Activated naive CD4-positive, alpha-beta T cell treated with anti-CD3 and anti-CD28 coated beads, Interleukin-2, amount 50 U/mL, for 24 hours (primary cell): ENCODE results near the gene LMX1B.

Experiments
- H3K27ac Mint-ChIP-seq: one replicate; pipeline ENCODE4 v1.8.0; 2021; ENCODE audit warnings: mild to moderate bottlenecking, mixed read lengths
- H3K27me3 Mint-ChIP-seq: one replicate; pipeline ENCODE4 v1.8.0; 2021; ENCODE audit warnings: mixed read lengths
- H3K36me3 Mint-ChIP-seq: one replicate; pipeline ENCODE4 v1.8.0; 2021; ENCODE audit warnings: mixed read lengths
- H3K4me1 Mint-ChIP-seq: one replicate; pipeline ENCODE4 v1.8.0; 2021; ENCODE audit warnings: mixed read lengths
- H3K4me3 Mint-ChIP-seq: one replicate; pipeline ENCODE4 v1.8.0; 2021; ENCODE audit warnings: mild to moderate bottlenecking, mixed read lengths
- H3K9me3 Mint-ChIP-seq: one replicate; pipeline ENCODE4 v1.8.0; 2021; ENCODE audit warnings: mixed read lengths

Gene LMX1B

GRCh38 chr9:126669108-126669507 lies 55.4 kb downstream of the LMX1B start:
- H3K4me1 Mint-ChIP-seq = no peaks in the 10 kb centered on the region
- H3K27ac Mint-ChIP-seq = no peak overlapping the region
- no peak overlapping the region for H3K4me3 Mint-ChIP-seq
- peaks cover 22% of the 10 kb centered on the region for H3K27me3 Mint-ChIP-seq
- H3K36me3 Mint-ChIP-seq = no peaks in the 10 kb centered on the region
- H3K9me3 Mint-ChIP-seq = no peaks in the 10 kb centered on the region

- no peak overlapping the region for H3K4me3 Mint-ChIP-seq
- peaks cover 31% of the 10 kb centered on the region for H3K27me3 Mint-ChIP-seq
- no peaks in the 10 kb centered on the region for H3K36me3 Mint-ChIP-seq
- no peaks in the 10 kb centered on the region for H3K9me3 Mint-ChIP-seq
- H3K4me1 Mint-ChIP-seq = no peaks in the 10 kb centered on the region
- H3K27ac Mint-ChIP-seq = no peak overlapping the region
Observed at GRCh38 chr9:126670270-126670669, 56.5 kb downstream of the LMX1B start.

- Mint-ChIP-seq H3K4me3 (no peak overlapping the region), H3K4me1 (peaks cover 4% of the 10 kb centered on the region), H3K27ac (no peak overlapping the region), H3K9me3 (no peaks in the 10 kb centered on the region), H3K27me3 (peaks cover 32% of the 10 kb centered on the region), H3K36me3 (no peaks in the 10 kb centered on the region)
Observed at GRCh38 chr9:126671381-126671831, 57.7 kb downstream of the LMX1B start.

- Mint-ChIP-seq H3K4me1 (peaks cover 4% of the 10 kb centered on the region), H3K36me3 (no peaks in the 10 kb centered on the region), H3K4me3 (no peak overlapping the region), H3K9me3 (no peaks in the 10 kb centered on the region), H3K27ac (no peak overlapping the region), H3K27me3 (peaks cover 29% of the 10 kb centered on the region)
Observed at GRCh38 chr9:126671983-126672382, 58.3 kb downstream of the LMX1B start.

- Mint-ChIP-seq H3K9me3 (no peaks in the 10 kb centered on the region), H3K27me3 (peaks cover 34% of the 10 kb centered on the region), H3K4me1 (peaks cover 4% of the 10 kb centered on the region), H3K27ac (no peak overlapping the region), H3K36me3 (no peaks in the 10 kb centered on the region), H3K4me3 (no peak overlapping the region)
Observed at GRCh38 chr9:126672634-126673284, 59.0 kb downstream of the LMX1B start.

GRCh38 chr9:126673689-126674364 lies 60.1 kb downstream of the LMX1B start:
- Mint-ChIP-seq H3K27me3 (peaks cover 35% of the 10 kb centered on the region), H3K36me3 (no peaks in the 10 kb centered on the region), H3K4me1 (peaks cover 4% of the 10 kb centered on the region), H3K9me3 (no peaks in the 10 kb centered on the region), H3K27ac (no peak overlapping the region), H3K4me3 (no peak overlapping the region)

GRCh38 chr9:126674365-126675146 lies 60.8 kb downstream of the LMX1B start:
- Mint-ChIP-seq H3K27ac (no peak overlapping the region), H3K4me1 (peaks cover 4% of the 10 kb centered on the region), H3K9me3 (no peaks in the 10 kb centered on the region), H3K4me3 (no peak overlapping the region), H3K36me3 (no peaks in the 10 kb centered on the region), H3K27me3 (peaks cover 38% of the 10 kb centered on the region)

GRCh38 chr9:126675147-126675467 lies 61.4 kb downstream of the LMX1B start:
- H3K9me3 Mint-ChIP-seq = no peaks in the 10 kb centered on the region

GRCh38 chr9:126676102-126676684 lies 62.5 kb downstream of the LMX1B start:
- H3K27ac Mint-ChIP-seq = no peak overlapping the region
- H3K4me3 Mint-ChIP-seq = no peak overlapping the region

More at GRCh38 chr9:126675147-126675467, 61.4 kb downstream of the LMX1B start:
- H3K4me1 Mint-ChIP-seq = peaks cover 4% of the 10 kb centered on the region
- H3K36me3 Mint-ChIP-seq = no peaks in the 10 kb centered on the region
- no peak overlapping the region for H3K27ac Mint-ChIP-seq
- no peak overlapping the region for H3K4me3 Mint-ChIP-seq
- peaks cover 40% of the 10 kb centered on the region for H3K27me3 Mint-ChIP-seq

GRCh38 chr9:126676685-126677143 lies 63.0 kb downstream of the LMX1B start:
- H3K27me3 Mint-ChIP-seq = peaks cover 52% of the 10 kb centered on the region
- no peak overlapping the region for H3K27ac Mint-ChIP-seq
- H3K4me1 Mint-ChIP-seq = peaks cover 4% of the 10 kb centered on the region
- no peaks in the 10 kb centered on the region for H3K9me3 Mint-ChIP-seq
- no peaks in the 10 kb centered on the region for H3K36me3 Mint-ChIP-seq
- H3K4me3 Mint-ChIP-seq = no peak overlapping the region

More at GRCh38 chr9:126676102-126676684, 62.5 kb downstream of the LMX1B start:
- no peaks in the 10 kb centered on the region for H3K36me3 Mint-ChIP-seq
- H3K9me3 Mint-ChIP-seq = no peaks in the 10 kb centered on the region
- H3K27me3 Mint-ChIP-seq = peaks cover 48% of the 10 kb centered on the region
- peaks cover 4% of the 10 kb centered on the region for H3K4me1 Mint-ChIP-seq

GRCh38 chr9:126677188-126678084 lies 63.7 kb downstream of the LMX1B start:
- H3K36me3 Mint-ChIP-seq = no peaks in the 10 kb centered on the region
- H3K4me3 Mint-ChIP-seq = no peak overlapping the region
- H3K27ac Mint-ChIP-seq = no peak overlapping the region
- H3K9me3 Mint-ChIP-seq = no peaks in the 10 kb centered on the region
- H3K4me1 Mint-ChIP-seq = peaks cover 4% of the 10 kb centered on the region
- H3K27me3 Mint-ChIP-seq = peaks cover 52% of the 10 kb centered on the region

- Mint-ChIP-seq H3K36me3 (no peaks in the 10 kb centered on the region), H3K27ac (no peak overlapping the region), H3K4me1 (peaks cover 4% of the 10 kb centered on the region), H3K27me3 (peaks cover 51% of the 10 kb centered on the region), H3K4me3 (no peak overlapping the region), H3K9me3 (no peaks in the 10 kb centered on the region)
Observed at GRCh38 chr9:126678989-126679388, 65.3 kb downstream of the LMX1B start.

- no peak overlapping the region for H3K4me3 Mint-ChIP-seq
Observed at GRCh38 chr9:126681336-126681735, 67.6 kb downstream of the LMX1B start.

GRCh38 chr9:126682113-126682810 lies 68.5 kb downstream of the LMX1B start:
- H3K9me3 Mint-ChIP-seq = no peaks in the 10 kb centered on the region
- H3K27ac Mint-ChIP-seq = no peak overlapping the region
- peaks cover 55% of the 10 kb centered on the region for H3K27me3 Mint-ChIP-seq
- no peak overlapping the region for H3K4me3 Mint-ChIP-seq
- no peaks in the 10 kb centered on the region for H3K4me1 Mint-ChIP-seq
- H3K36me3 Mint-ChIP-seq = no peaks in the 10 kb centered on the region

More at GRCh38 chr9:126681336-126681735, 67.6 kb downstream of the LMX1B start:
- Mint-ChIP-seq H3K27me3 (peaks cover 53% of the 10 kb centered on the region), H3K4me1 (peaks cover under 1% of the 10 kb centered on the region), H3K36me3 (no peaks in the 10 kb centered on the region), H3K27ac (no peak overlapping the region), H3K9me3 (no peaks in the 10 kb centered on the region)
